Transverse colon (tissue), 4 donors: Measurements from ENCODE around the gene ZNRF4. TPM values are rescaled to one million over a fixed set of nuclear protein-coding genes. Genes with fewer than 3 reads are reported as not detected.

Experiments used
- DNase-seq: peaks from one replicate; pipeline ENCODE4 v3.0.0-alpha.2; 2019
- H3K27ac ChIP-seq, 4 donors: fragments of 200-600 bp; sonication (generic); 2 replicates each; pipeline ENCODE4 v1.5.1; 2016 to 2018; ENCODE audit warnings: inconsistent platforms in 4 of 4
- H3K27me3 ChIP-seq: fragments of 200-600 bp; sonication (generic); 2 replicates; pipeline ENCODE4 v1.5.1; 2017; ENCODE audit warnings: inconsistent platforms
- H3K36me3 ChIP-seq, 4 donors: fragments of 200-600 bp; sonication (generic); 2 replicates each; pipeline ENCODE4 v1.5.1; 2017 to 2019; ENCODE audit warnings: inconsistent platforms in 4 of 4
- H3K4me1 ChIP-seq, 4 donors: fragments of 200-600 bp; sonication (generic); 2 replicates each; pipeline ENCODE4 v1.5.1; 2017 to 2020; ENCODE audit warnings: inconsistent platforms in 4 of 4
- H3K4me3 ChIP-seq, 4 donors: fragments of 200-600 bp; sonication (generic); 1 replicate in 1 of 4; 2 replicates in 3 of 4; pipeline versions ENCODE4 v1.5.1 to v1.6.1; 2017 to 2019; ENCODE audit warnings: inconsistent platforms in 4 of 4
- H3K9me3 ChIP-seq, 2 donors: fragments of 200-600 bp; sonication (generic); 2 replicates each; pipeline ENCODE4 v1.5.1; 2017 to 2019; ENCODE audit warnings: inconsistent platforms in 2 of 2
- CTCF ChIP-seq, 5 experiments: fragments of 200-600 bp in 3 of 5; fragments of 450-650 bp in 2 of 5; sonication (generic) in 3 of 5; IDR thresholded peaks; 1 replicate in 2 of 5; 2 replicates in 3 of 5; pipeline ENCODE4 v1.5.1; 2016 to 2017; ENCODE audit warnings: antibody characterized with exemption in 5 of 5, inconsistent platforms in 3 of 5, mild to moderate bottlenecking in 2 of 5, moderate library complexity in 1 of 5
- EP300 ChIP-seq: sonication (generic); formaldehyde crosslinking; IDR thresholded peaks from one replicate; pipeline ENCODE4 v1.6.1; 2017; ENCODE audit warnings: antibody characterized with exemption, low read depth
- POLR2A ChIP-seq: fragments of 450-650 bp; IDR thresholded peaks from one replicate; pipeline ENCODE4 v1.6.1; 2016; ENCODE audit warnings: antibody characterized with exemption, mild to moderate bottlenecking, moderate library complexity
- POLR2AphosphoS5 ChIP-seq, 3 donors: sonication (generic); formaldehyde crosslinking; IDR thresholded peaks; one replicate each; pipeline ENCODE4 v1.6.1; 2016; ENCODE audit warnings: antibody characterized with exemption in 3 of 3
- WGBS, 2 donors: methylation state at CpG; one replicate each; pipeline ENCODE4 v1.1.5; 2018; ENCODE audit warnings: low coverage in 1 of 2; 5-methylcytosine and 5-hydroxymethylcytosine counted together
- in situ Hi-C, 4 donors: fragments of 200-750 bp; cut with MboI; loops; one replicate each; pipeline versions ENCODE4 v1.15.0 to v1.15.1; 2017; ENCODE audit warnings: low sequenced_read_pairs in 3 of 4, low pct_ligation_motif_present in 1 of 4, low pct_unique_long_range_greater_than_20kb in 1 of 4
- intact Hi-C: fragments of 100-400 bp; cut with DNase I; formaldehyde crosslinking; loops from one replicate; pipeline ENCODE4 v1.15.1; 2023; ENCODE audit warnings: low total_unique reads
- total RNA-seq, 4 donors: library from RNA; depleted of rRNA; stranded (reverse); fragments of >200 nt; gene quantifications; one replicate each; pipeline ENCODE4 v1.1.0, GENCODE V29; 2016

ZNRF4 gene
- total RNA-seq, 4 donors from 2014 or later = not detected

DNA sequence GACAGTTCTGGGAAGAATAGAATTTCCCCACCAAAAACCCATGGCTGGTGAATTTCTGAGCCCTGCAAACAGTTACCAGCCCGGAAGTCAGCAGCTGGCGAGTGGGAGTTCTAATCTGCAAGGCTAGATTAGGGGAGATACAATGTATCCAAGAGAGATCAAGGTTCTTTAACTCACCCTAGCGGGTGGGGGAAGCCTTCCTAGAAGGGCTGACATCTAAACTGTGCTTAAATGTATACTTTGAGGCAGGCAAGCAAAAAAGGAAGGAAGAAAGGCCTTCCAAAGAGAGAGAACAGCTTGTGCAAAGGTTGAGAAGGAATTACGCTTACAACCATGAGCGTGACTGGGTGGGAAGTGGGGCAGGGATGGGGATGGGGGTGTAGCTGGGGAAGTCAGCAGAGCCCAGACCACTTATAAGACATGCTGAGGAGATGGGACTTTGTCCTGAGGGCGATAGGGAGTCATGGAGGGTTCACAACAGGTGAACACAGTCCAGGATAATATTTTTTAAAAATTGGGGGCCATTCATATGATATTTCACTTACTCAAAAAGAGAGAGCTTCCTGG is 20.8 kb upstream of the ZNRF4 start:
- WGBS, 2 donors = 37 to 43% methylated on average over 4 to 6 of the region's 6 CpGs
- DNase-seq = no peak
- Histone ChIP-seq H3K4me1 (no peaks in the 10 kb centered on the region), H3K9me3 (no peaks in the 10 kb centered on the region), H3K36me3 (no peaks in the 10 kb centered on the region), H3K27me3 (peaks cover 32% of the 10 kb centered on the region), H3K27ac (no peak overlapping the region), H3K4me3 (no peak overlapping the region)
- intact Hi-C loops = no loop called here
- no peak for TF ChIP-seq EP300
- no peak for TF ChIP-seq POLR2A
- no peak for TF ChIP-seq POLR2AphosphoS5 (IDR thresholded peaks at IDR 0.05)
- TF ChIP-seq CTCF (IDR thresholded peaks at IDR 0.05) = no peak
- in situ Hi-C loops = no loop called here

DNA sequence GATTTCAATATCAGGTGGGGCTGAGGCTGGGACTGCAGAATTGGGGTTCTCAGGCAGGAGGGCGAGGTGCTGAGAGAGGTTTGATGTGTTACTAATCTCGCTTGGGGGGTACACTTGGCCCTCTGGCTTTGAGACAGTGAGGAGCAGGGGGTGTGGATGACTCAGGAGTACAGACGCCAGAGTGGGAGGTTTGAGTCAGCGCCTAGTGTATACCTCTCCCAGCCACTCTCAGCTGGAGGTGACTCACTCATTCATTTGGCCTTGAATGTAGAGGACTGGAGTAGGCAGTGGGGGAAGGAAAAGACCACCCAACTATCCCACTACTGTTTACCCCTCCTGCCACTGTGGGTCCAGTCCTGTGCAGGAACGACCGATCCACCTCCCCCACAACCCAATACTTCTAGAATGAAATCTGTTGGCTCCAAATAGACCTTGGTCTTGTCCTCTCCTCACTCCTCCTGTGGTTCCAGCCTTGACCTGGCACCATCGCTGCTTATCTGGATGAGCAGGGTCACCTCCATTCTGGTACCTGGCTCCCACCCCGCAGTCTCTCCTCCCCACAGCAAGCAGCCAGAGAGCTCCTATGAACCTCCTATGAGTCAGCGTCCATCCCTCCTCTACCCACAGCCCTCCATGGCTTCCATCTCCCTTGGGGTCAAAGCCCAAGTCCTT is 20.1 kb upstream of the ZNRF4 start:
- H3K27me3 ChIP-seq = peaks cover 32% of the 10 kb centered on the region
- no peak for TF ChIP-seq CTCF (IDR thresholded peaks at IDR 0.05)
- TF ChIP-seq POLR2A = no peak
- no peak for TF ChIP-seq POLR2AphosphoS5 (IDR thresholded peaks at IDR 0.05)
- TF ChIP-seq EP300 = no peak
- no peaks in the 10 kb centered on the region for H3K36me3 ChIP-seq
- H3K27ac ChIP-seq = no peak overlapping the region
- intact Hi-C loops (no loop called here), in situ Hi-C loops (no loop called here)
- H3K9me3 ChIP-seq = no peaks in the 10 kb centered on the region
- no peak for DNase-seq
- WGBS, 2 donors = 63% methylated on average over 9 of the region's 9 CpGs; no CpG with 5 or more reads in 1 of the 2 donors
- H3K4me1 ChIP-seq = no peaks in the 10 kb centered on the region
- H3K4me3 ChIP-seq = no peak overlapping the region

GRCh38 chr19:5435642-5436017 is 19.6 kb upstream of the ZNRF4 start:
- Histone ChIP-seq H3K4me1 (no peaks in the 10 kb centered on the region), H3K9me3 (no peaks in the 10 kb centered on the region), H3K36me3 (no peaks in the 10 kb centered on the region), H3K4me3 (no peak overlapping the region), H3K27ac (no peak overlapping the region), H3K27me3 (peaks cover 32% of the 10 kb centered on the region)
- intact Hi-C loops = no loop called here
- TF ChIP-seq EP300 (no peak), POLR2A (no peak), POLR2AphosphoS5 (IDR thresholded peaks at IDR 0.05) (no peak), CTCF (IDR thresholded peaks at IDR 0.05) (no peak)
- 86 to 100% methylated on average over 4 to 7 of the region's 7 CpGs for WGBS, 2 donors
- no peak for DNase-seq
- in situ Hi-C loops = no loop called here

- H3K4me3 ChIP-seq = no peak overlapping the region
- H3K4me1 ChIP-seq = no peaks in the 10 kb centered on the region
- no peak for DNase-seq
- H3K27ac ChIP-seq = no peak overlapping the region
- in situ Hi-C loops (no loop called here), intact Hi-C loops (no loop called here)
- peaks cover 32% of the 10 kb centered on the region for H3K27me3 ChIP-seq
- TF ChIP-seq POLR2AphosphoS5 (IDR thresholded peaks at IDR 0.05) (no peak), EP300 (no peak), CTCF (IDR thresholded peaks at IDR 0.05) (no peak), POLR2A (no peak)
- H3K36me3 ChIP-seq = no peaks in the 10 kb centered on the region
- H3K9me3 ChIP-seq = no peaks in the 10 kb centered on the region
- WGBS, 2 donors = 11% methylated on average over 31 of the region's 41 CpGs; no CpG with 5 or more reads in 1 of the 2 donors
Observed at GRCh38 chr19:5436106-5436947, 18.9 kb upstream of the ZNRF4 start.
